ENCODE results near the gene FGF8. TPM values are rescaled to one million over a fixed set of nuclear protein-coding genes. Genes with fewer than 3 reads are reported as not detected.
A peak's percentile ranks its signal among the peaks of the same experiment; 100 is the strongest.

Gene FGF8
- total and polyA plus RNA-seq, 2 of the 13 experiments (the other 11 are each of a cell fraction or from before 2014, with no cell fraction given), result not detected

DNA sequence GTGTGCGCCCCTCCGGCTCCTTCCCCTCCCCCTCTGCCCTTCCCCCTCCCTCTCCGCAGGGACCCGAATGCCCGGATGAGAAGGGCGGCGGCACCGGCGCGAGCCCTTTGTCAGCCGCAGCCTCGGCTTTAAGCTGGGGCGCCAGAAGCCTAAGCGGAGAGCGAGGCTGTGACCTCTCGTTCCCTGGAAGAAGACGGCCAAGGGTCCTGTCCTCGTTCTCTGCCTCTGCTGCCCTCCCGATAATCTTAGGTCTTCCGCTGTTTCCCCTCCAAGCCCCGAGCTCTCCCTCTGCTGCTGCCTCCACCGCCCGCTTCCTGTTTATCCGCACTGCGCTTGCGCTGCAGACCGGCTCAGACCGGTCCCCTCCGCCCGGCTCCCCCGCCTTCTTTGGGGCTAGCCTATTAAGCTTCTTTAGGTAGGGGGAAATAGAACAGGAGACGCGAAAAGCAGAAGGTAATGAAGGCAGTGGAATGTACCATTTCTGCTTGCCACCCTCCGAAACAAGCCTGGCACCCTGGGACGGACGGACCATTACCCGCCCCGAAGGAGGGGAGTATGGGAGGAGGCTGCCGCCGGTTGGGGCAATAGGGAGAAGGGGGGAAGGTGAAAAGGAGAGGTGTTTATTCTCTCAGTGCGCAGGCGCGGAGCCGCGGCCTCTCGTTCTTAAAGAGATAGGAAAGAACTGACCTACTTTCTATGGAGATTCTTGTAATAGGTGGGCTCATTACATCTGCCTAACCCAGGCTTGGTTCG is 42.4 kb upstream of the FGF8 start, which contains the start of gene OGA (continued):
- no peak for TF ChIP-seq ZBTB44 (CRISPR knock-in tag; IDR thresholded peaks at IDR 0.05)
- no peak for TF ChIP-seq ZKSCAN8 (CRISPR knock-in tag; IDR thresholded peaks at IDR 0.05; ENCODE audit: borderline replicate concordance)
- TF ChIP-seq SKI (IDR thresholded peaks at IDR 0.05; ENCODE audit: partially characterized antibody), result no peak
- TF ChIP-seq, protein P1, sequence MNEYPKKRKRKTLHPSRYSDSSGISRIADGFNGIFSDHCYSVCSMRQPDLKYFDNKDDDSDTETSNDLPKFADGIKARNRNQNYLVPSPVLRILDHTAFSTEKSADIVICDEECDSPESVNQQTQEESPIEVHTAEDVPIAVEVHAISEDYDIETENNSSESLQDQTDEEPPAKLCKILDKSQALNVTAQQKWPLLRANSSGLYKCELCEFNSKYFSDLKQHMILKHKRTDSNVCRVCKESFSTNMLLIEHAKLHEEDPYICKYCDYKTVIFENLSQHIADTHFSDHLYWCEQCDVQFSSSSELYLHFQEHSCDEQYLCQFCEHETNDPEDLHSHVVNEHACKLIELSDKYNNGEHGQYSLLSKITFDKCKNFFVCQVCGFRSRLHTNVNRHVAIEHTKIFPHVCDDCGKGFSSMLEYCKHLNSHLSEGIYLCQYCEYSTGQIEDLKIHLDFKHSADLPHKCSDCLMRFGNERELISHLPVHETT (CRISPR knock-in tag; conservative IDR thresholded peaks at IDR 0.05), result 0 out of 2 replicates have a peak, but pooled peaks have one; percentile 28
- peak; percentile 50; the same call in 1 of the 2 replicates for TF ChIP-seq ZNF709 (CRISPR knock-in tag; IDR thresholded peaks at IDR 0.05)
- TF ChIP-seq BCL6 (CRISPR knock-in tag; IDR thresholded peaks at IDR 0.05), result no peak
- no peak for TF ChIP-seq TCF7L2 (IDR thresholded peaks at IDR 0.05; ENCODE audit: low read depth, low read length)
- 0 out of 2 replicates have a peak, but pooled peaks have one; percentile 20 for TF ChIP-seq ZNF800 (CRISPR knock-in tag; IDR thresholded peaks at IDR 0.05)
- 0 out of 2 replicates have a peak, but pooled peaks have one; percentile 39 for TF ChIP-seq HNRNPL (IDR thresholded peaks at IDR 0.05; ENCODE audit: low read depth, low read length)
- TF ChIP-seq, protein P2, sequence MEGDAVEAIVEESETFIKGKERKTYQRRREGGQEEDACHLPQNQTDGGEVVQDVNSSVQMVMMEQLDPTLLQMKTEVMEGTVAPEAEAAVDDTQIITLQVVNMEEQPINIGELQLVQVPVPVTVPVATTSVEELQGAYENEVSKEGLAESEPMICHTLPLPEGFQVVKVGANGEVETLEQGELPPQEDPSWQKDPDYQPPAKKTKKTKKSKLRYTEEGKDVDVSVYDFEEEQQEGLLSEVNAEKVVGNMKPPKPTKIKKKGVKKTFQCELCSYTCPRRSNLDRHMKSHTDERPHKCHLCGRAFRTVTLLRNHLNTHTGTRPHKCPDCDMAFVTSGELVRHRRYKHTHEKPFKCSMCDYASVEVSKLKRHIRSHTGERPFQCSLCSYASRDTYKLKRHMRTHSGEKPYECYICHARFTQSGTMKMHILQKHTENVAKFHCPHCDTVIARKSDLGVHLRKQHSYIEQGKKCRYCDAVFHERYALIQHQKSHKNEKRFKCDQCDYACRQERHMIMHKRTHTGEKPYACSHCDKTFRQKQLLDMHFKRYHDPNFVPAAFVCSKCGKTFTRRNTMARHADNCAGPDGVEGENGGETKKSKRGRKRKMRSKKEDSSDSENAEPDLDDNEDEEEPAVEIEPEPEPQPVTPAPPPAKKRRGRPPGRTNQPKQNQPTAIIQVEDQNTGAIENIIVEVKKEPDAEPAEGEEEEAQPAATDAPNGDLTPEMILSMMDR (CRISPR knock-in tag; IDR thresholded peaks at IDR 0.05), result no peak
- TF ChIP-seq TEAD3 (CRISPR knock-in tag; optimal IDR thresholded peaks at IDR 0.05; ENCODE audit: borderline replicate concordance), result no peak
- no peak for TF ChIP-seq ZNF30 (CRISPR knock-in tag; IDR thresholded peaks at IDR 0.05)
- TF ChIP-seq ZNF567 (CRISPR knock-in tag; IDR thresholded peaks at IDR 0.05; ENCODE audit: borderline replicate concordance), result peak; percentile 90; the same call in 1 of the 2 replicates
- peak; percentile 68 for TF ChIP-seq SALL2 (CRISPR knock-in tag; IDR thresholded peaks at IDR 0.05)
- TF ChIP-seq, protein P3, sequence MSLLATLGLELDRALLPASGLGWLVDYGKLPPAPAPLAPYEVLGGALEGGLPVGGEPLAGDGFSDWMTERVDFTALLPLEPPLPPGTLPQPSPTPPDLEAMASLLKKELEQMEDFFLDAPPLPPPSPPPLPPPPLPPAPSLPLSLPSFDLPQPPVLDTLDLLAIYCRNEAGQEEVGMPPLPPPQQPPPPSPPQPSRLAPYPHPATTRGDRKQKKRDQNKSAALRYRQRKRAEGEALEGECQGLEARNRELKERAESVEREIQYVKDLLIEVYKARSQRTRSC (CRISPR knock-in tag; IDR thresholded peaks at IDR 0.05; ENCODE audit: low read depth), result no peak
- no peak for TF ChIP-seq RFX1 (IDR thresholded peaks at IDR 0.05)
- TF ChIP-seq NFIC (IDR thresholded peaks at IDR 0.05; ENCODE audit: low read length), result 0 out of 2 replicates have a peak, but pooled peaks have one; percentile 57
- peak; percentile 32 for TF ChIP-seq ZNF430 (CRISPR knock-in tag; IDR thresholded peaks at IDR 0.05)
- peak; percentile 44; the same call in 1 of the 2 replicates for TF ChIP-seq ZNF777 (CRISPR knock-in tag; IDR thresholded peaks at IDR 0.05)
- TF ChIP-seq ZFP82 (CRISPR knock-in tag; IDR thresholded peaks at IDR 0.05; ENCODE audit: borderline replicate concordance), result no peak
- TF ChIP-seq GPN1 (CRISPR knock-in tag; IDR thresholded peaks at IDR 0.05; ENCODE audit: borderline replicate concordance), result no peak
- no peak; the same call in 1 of the 2 replicates for TF ChIP-seq DMAP1 (CRISPR knock-in tag; IDR thresholded peaks at IDR 0.05)
